Measurements from ENCODE around the gene HLA-E.
"Not testable (repeated sequence)": the region's sequence is repeated elsewhere in the genome, so short reads cannot be mapped to it uniquely, and the experiment has no call there.

The HLA-E gene

DNA sequence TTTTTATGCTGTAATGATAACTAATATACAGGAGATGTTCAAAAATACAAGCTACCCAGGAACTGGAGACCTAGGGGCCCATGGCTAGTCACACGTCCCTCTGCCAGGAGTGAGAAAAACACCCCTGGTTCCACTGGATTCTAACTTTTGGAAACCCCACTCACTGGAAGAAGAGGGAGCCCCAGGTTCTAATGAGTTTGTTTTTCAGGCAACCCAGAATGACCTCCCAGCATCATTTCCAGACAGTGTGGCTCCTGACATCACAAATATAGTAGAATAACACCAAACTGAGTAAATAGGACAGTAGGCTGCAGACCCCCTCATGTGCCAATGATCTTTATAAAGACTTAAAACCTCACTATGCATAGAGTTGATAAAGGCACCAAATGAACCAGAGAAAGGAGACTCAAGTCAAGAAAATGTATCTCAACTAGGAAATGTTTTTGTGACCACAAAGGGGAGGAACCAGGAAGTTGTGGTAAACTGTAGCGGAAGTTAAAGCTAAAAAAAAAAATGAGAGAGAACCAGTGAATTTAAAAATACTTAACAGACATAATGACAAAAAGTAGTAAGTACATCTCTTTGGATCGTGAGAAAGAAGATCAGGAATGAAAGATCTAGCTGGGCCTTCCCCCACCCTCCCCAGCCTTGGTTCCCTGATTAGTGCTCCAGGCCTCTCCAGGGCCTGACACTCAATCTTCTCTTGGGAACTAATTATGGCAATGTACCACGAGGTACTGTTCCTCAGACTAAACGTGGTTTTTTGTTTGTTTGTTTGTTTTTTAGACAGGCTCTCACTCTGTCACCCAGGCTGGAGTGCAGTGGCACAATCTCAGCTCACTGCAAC is 19.8 kb downstream of the HLA-E start:
- peak; percentile 78 for DNase-seq

DNA sequence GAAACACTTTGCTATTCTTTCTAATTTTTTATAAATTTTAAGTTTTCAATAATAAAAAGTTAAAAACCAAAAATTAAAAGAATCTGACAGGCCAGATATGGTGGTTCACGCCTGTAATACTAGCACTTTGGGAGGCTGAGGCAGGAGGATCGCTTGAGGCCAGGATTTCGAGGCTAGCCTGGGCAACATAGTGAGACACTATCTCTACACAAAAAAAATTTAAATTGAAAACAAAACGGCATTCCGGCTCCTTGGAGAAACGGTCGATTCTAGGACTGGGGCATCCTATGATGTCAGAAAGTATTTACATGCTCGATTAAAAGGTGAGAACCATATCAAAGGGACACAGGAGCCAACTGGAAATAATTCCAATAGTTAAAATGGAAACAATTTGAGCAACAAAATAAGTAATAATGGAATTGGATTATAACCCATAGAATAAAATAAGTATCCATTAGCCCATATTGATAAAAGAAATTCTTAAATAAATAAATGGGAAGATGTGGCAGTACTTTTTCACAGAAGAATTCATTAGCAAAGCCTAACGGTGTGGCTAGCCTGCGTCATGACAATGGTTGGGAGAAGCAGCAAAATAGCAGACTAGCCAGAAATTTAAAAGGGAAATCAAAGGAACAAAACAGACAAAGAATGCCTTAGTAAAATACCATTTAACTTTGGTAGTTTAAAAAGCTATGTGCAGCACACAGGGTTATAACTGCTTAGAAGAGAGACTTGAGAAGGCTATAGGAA is 21.3 kb downstream of the HLA-E start:
- no peak for DNase-seq

DNA sequence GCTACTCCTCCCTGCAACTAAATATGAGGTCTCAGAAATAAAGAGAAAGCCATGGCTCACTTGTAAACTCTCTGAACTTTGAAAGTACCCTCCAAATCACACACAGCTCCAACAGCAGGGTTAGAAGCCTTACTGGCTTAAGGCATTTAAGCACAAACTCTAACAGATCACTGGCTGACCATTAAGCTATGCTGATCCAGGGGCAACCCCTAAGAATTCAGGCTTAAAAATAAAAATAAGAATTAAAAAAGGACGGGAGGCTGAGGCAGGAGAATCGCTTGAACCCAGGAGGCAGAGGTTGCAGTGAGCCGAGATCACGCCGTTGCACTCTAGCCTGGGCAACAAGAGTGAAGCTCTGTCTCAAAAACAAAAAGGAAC is 21.8 kb downstream of the HLA-E start:
- no peak for DNase-seq

DNA sequence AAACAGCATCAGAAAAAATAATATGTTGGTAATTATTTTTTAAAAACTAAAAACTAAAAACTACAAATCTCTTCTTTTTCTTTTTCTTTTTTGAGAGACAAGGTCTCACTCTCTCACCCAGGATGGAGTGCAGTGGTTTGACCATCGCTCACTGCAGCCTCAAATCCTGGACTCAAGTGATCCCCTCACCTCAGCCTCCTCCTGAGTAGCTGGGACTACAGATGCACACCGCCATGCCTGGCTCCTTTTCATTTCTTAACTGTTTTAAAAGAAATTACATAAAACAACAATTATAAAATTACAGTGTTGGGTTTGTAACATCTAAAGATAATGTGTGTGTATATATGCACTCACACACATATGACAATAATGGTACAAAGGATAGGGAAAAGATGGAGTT is 24.1 kb downstream of the HLA-E start:
- no peak for DNase-seq

DNA sequence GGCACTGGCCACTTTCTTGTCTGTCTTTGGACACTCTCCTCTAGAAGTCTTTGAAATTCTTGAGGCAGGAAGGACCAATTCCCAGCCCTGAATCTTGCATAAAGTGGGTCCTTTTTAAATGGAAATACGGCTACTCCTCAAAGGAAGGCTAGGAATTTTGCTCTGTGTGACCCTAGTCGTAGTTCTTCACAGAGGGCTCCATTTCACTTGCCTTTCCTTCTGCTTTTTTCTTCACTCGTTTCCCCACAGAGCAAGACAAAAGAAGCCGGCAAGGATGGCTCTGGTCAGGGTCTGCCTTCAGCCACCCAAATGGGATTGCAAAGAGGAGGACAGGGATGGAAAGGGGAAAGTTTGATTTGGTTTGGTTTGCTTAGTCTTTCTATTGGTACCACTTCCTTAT is 25.8 kb downstream of the HLA-E start:
- DNase-seq = no peak

DNA sequence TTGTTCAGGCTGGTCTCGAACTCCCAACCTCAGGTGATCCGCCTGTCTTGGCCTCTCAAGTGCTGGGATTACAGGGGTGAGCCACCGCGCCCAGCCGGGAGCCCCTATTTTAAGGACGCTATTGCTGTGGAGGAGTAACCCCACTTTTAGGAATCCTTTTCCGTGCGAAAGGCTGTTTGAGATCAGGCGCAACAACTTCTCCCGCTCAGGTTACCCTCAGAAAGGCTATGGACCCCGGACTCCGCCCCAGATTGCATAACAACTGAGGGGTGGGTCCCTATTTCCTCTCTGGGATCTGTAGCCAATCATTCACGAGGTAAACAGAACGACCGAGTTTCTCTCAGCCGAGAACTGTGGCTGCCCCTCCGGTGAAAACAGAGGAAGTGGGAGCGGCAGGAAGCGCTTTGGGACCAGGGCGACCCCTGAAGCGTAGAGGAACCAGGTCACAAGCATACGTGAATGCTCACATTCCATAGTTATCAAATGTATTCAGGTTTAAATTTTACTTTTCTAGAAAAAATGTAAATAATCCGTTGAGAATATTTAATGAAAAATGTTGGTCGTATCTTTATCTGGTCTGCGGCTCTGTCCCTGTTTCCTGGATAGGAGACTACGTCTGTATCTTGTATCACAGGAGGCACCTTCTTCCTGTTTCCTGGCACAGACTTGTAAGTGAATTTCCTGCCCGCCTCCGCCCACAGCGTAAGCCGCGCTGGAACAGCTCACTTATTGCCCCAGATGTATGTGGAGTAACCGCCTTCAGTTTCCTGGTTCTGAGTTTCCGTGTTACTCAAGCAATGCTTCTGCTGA is 26.8 kb downstream of the HLA-E start:
- peak; percentile 94 for DNase-seq

- DNase-seq = not testable (repeated sequence)
These were observed 27.4 kb downstream of the HLA-E start for GRCh38 chr6:30516754-30517076.

DNA sequence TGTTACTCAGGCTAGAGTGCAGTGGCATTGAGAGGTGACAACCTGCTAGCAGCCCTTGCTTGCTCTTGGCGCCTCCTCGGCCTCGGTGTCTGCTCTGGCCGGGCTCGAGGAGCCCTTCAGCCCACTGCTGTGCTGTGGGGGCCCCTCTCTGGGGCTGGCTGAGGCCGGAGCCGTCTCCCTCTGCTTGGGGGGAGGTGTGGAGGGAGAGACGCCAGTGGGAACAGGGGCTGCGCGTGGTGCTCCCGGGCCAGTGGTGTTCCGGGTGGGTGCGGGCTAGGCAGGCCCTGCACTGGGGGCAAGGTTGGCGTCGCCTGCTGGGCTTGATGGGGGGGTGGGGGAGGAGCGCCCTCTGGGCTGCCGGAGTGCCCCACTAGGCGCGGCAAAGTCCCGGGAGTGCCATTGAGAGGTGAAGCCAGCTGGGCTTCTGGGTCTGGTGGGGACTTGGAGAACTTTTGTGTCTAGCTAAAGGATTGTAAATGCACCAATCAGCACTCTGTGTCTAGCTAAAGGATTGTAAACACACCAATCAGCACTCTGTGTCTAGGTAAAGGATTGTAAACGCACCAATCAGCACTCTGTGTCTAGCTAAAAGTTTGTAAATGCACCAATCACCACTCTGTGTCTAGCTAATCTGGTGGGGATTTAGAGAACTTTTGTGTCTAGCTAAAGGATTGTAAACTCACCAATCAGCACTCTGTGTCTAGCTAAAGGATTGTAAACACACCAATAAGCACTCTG is 28.6 kb downstream of the HLA-E start:
- not testable (repeated sequence) for DNase-seq

GRCh38 chr6:30518505-30519145 is 29.3 kb downstream of the HLA-E start:
- DNase-seq = peak; percentile 46

DNA sequence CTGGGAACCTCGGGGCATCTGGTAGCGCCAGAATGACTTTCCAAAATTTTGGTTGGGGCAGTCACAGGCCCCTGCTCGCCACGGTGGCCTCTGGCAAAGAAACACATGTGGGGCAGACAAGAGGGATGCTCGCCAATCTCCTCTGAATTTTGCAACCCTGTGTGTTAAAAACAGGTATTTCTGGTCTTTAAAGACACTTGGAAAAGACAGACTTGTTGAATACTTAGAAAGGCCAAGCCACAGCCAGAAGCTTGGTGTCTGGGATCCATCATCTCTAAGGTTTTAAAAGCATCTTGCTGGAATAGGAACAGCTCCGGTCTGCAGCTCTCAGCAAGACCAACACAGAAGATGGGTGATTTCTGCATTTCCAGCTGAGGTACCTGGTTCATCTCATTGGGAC is 31.2 kb downstream of the HLA-E start:
- DNase-seq = no peak

DNA sequence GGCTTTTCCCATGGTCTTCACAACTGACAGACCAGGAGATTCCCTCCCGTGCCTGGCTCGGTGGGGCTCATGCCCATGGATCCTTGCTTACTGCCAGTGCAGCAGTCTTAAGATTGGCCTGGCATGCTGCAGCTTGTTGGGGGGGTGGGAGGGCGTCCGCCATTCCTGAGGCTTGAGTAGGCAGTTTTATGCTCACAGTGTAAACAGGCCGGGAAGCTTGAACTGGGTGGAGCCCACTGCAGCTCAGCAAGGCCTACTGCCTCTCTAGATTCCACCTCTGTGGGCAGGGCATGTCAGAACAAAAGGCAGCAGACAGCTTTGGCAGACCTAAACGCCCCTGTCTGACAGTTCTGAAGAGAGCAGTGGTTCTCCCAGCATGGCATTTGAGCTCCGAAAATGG is 31.8 kb downstream of the HLA-E start:
- DNase-seq = not testable (repeated sequence)

- DNase-seq = not testable (repeated sequence)
These were observed 32.6 kb downstream of the HLA-E start for GRCh38 chr6:30521952-30522351.

DNA sequence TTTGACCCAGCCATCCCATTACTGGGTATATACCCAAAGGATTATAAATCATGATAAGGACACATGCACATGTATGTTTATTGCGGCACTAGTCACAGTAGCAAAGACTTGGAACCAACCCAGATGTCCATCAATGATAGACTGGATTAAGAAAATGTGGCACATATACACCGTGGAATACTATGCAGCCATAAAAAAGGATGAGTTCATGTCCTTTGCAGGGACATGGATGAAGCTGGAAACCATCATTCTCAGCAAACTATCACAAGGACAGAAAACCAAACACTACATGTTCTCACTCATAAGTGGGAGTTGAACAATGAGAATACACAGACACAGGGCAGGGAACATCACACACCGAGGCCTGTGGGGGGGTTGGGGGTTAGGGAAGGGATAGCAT is 37.1 kb downstream of the HLA-E start:
- not testable (repeated sequence) for DNase-seq

- DNase-seq = peak; percentile 39
These were observed 40.1 kb downstream of the HLA-E start for GRCh38 chr6:30529349-30529875.

DNA sequence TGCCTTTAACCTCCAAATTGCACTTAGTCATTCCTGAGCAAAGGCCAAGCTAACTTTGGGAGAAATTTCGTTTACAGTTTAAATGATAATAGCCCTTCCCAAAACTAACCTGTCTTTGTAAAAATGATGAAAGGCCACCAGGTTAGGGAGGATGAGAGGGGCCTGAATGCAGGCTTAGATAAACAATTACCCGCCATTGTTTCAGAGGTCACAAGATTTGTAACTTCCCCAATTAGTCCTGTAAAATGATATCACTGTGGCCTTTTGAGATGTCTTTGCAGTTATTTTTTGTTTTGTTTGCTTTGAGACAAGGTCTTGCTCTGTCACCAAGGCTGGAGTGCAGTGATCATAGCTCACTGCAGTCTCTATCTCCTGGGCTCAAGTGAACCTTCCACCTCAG is 40.7 kb downstream of the HLA-E start:
- DNase-seq = no peak

DNA sequence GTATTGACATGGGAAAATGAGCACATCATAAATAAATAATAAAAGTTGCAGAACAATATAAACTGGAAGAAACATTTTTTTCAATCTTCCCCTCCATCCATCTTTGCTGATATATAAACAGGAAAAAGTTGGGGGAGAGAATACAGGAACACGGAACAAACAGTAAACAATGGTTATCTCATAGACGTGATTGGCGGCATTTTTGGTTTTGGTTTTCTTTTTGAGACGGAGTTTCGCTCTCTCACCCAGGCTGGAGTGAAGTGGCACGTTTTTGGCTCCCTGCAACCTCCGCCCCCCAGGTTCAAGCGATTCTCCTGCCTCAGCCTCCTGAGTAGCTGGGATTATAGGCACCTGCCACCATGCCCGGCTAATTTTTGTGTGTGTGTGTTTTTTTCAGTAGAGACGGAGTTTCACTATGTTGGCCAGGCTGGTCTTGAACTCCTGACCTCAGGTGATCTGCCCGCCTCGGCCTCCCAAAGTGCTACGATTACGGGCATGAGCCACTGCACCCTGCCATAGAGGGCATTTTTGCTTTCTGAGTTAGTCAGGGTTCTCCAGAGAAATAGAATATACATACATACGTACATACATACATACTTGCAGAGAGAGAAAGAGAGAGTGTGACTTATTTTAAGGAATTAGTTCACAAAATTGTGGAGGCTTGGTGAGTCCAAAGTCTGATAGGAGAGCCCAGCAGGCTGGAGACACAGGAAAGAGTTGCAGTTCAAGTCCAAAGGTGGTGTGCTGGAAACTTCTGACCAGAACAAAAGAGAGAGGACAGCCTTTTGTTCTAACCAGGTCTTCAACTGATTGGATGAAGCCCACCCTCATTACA is 44.4 kb downstream of the HLA-E start:
- peak; percentile 54 for DNase-seq

GRCh38 chr6:30537931-30538330 is 48.6 kb downstream of the HLA-E start:
- no peak for DNase-seq

DNA sequence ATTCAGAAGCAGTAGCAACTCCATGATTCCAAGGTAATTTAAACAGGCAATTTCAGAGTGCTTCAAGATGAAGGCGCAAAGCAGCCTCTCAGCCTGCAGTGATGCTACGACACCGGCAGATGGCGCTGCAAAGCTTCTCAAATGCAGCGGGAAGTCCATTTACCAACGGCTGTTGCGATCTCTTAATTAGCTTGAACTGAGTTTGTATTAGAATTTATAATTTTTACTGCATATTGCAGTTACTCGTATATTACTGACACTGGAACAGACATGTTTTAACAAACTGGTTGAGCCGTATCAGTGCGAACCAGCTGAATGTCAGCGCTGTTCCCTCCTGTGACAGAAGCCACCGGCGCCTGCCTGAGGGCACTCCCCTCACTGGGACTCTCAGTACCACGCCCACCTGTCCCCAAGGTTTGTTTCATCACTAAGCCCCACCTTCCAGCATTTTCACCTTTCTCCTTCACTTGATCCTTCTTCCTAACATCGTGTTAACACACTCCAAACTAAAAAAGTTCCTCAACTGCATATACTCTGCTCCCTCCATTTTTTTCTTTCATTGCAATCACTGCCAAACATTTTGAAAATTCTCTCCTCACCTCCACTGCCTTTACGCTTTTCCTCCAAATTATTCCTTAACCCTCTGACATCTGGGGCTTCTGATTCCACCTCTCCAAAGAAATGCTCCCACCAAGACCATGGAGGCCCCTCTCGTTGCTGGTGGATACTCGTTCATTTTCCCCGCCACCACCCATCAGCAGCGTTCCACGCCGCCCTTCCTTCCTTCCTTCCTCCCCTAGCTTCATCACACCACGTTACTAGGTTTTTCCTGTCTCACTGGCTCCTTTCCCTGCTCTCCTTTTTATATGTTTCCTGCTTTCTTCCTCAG is 52.5 kb downstream of the HLA-E start:
- DNase-seq = peak; percentile 88

DNA sequence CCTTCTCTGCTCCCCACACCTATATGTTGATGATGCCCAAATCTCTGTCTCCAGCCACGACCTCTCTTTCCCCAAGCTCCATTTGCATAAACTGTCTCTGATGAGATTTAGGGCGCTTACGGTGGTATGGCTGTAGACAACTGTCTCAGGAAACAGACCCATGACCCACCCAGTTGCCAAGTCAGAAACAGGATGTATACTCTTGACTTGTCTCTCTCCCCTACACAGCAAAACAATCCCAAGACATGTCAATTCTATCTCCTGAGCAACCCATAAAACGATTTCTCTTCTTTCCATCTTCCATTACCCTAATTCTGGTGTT is 53.1 kb downstream of the HLA-E start:
- peak; percentile 53 for DNase-seq

DNA sequence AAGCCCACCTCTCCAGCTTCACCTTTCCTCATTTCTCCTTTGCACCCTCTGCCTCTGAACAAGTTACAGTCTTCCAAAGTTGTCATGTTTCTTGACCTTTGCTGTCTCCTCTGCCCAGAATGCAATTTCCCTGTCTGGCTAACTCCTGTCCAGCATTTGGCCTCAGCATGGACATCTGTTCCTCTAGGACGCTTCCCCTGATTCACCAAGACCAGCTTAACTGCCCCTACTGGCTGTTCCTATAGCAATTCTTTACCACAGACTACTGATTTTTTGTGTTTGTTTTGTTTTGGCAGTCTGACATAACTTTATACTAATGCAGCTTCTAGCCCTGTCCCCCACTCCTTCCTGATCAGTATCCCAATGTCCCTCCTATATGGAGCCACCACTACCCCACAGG is 53.6 kb downstream of the HLA-E start:
- DNase-seq = no peak
